ENCODE measurements around the gene GFRA3. TPM values are rescaled to one million over a fixed set of nuclear protein-coding genes. Genes with fewer than 3 reads are reported as not detected.

GFRA3 gene
- total and polyA plus RNA-seq, 8 donors: 0.47 to 2.6 (median 1.1) TPM

- Histone ChIP-seq H3K27ac (peak overlapping the region in 1 of 4 donors; percentile 4), H3K27me3 (no peaks in the 10 kb centered on the region), H3K4me1 (no peaks in the 10 kb centered on the region), H3K4me3 (peak overlapping the region in 3 of 4 donors; percentile 16 to 47 (median 37)), H3K36me3 (no peaks in the 10 kb centered on the region), H3K9me3 (no peaks in the 10 kb centered on the region)
- peak; percentile 70 to 91 (median 86) for ATAC-seq
- TF ChIP-seq, protein P1, sequence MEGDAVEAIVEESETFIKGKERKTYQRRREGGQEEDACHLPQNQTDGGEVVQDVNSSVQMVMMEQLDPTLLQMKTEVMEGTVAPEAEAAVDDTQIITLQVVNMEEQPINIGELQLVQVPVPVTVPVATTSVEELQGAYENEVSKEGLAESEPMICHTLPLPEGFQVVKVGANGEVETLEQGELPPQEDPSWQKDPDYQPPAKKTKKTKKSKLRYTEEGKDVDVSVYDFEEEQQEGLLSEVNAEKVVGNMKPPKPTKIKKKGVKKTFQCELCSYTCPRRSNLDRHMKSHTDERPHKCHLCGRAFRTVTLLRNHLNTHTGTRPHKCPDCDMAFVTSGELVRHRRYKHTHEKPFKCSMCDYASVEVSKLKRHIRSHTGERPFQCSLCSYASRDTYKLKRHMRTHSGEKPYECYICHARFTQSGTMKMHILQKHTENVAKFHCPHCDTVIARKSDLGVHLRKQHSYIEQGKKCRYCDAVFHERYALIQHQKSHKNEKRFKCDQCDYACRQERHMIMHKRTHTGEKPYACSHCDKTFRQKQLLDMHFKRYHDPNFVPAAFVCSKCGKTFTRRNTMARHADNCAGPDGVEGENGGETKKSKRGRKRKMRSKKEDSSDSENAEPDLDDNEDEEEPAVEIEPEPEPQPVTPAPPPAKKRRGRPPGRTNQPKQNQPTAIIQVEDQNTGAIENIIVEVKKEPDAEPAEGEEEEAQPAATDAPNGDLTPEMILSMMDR (IDR thresholded peaks at IDR 0.05): no peak
- no peak for FAIRE-seq
- intact Hi-C loops (cut with DNase I): no loop called here
- DNase-seq: peak; percentile 20 to 72 (median 40)
- 4 to 7% methylated on average over 61 to 67 of the region's 67 CpGs for WGBS, 2 donors
Measured at GRCh38 chr5:138241688-138242571, 32.5 kb downstream of the GFRA3 start.

GRCh38 chr5:138240650-138241385 is 33.6 kb downstream of the GFRA3 start:
- no peaks in the 10 kb centered on the region for H3K27me3 ChIP-seq
- H3K36me3 ChIP-seq: no peaks in the 10 kb centered on the region
- H3K9me3 ChIP-seq: no peaks in the 10 kb centered on the region
- DNase-seq: no peak
- WGBS, 2 donors: 68 to 78% methylated on average over 3 of the region's 3 CpGs
- H3K27ac ChIP-seq: no peak overlapping the region
- H3K4me1 ChIP-seq: no peaks in the 10 kb centered on the region
- no peak for ATAC-seq
- intact Hi-C loops (cut with DNase I): no loop called here
- no peak for FAIRE-seq
- H3K4me3 ChIP-seq: no peak overlapping the region
- TF ChIP-seq, protein P1 (IDR thresholded peaks at IDR 0.05): no peak

DNA sequence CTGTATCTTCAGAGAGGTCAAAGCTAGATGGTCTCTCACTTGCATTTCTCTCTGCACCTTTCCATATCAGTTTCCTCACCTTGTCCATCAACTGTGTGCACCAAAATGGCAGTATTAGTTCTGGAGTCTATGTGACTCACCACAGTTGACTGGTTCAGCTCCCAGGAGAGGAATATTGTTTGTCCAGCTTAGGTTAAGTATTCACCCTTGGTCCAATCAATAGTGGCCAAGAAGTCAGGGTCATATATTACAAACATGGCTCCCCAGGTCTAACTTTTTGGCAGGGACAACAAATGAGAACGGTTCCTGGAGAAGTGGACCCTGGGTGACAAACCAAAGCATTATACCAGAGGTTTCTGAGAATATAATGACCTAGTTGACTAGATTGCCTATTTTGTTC is 36.4 kb downstream of the GFRA3 start:
- WGBS, 2 donors: 28 to 50% methylated on average over 1 of the region's 1 CpG
- H3K27me3 ChIP-seq: no peaks in the 10 kb centered on the region
- no peaks in the 10 kb centered on the region for H3K36me3 ChIP-seq
- ATAC-seq: no peak
- H3K27ac ChIP-seq: no peak overlapping the region
- no peak for FAIRE-seq
- no peaks in the 10 kb centered on the region for H3K9me3 ChIP-seq
- intact Hi-C loops (cut with DNase I): no loop called here
- no peak for DNase-seq
- no peaks in the 10 kb centered on the region for H3K4me1 ChIP-seq
- TF ChIP-seq, protein P1 (IDR thresholded peaks at IDR 0.05): no peak
- no peak overlapping the region for H3K4me3 ChIP-seq

DNA sequence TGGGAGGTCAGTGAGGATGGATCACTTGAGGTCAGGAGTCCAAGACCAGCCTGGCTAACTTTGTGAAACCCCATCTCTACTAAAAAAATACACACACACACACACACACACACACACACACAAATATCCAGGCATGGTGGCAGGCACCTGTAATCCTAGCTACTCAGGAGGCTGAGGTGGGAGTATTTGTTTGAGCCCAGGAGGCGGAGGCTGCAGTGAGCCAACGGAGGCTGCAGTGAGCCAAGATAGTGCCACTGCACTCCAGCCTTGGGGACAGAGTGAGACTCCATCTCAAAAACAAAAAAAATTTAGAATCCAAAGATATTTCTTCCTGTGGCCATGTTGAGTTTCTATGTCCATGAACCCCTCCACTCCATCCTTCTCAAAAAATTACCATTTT is 39.8 kb downstream of the GFRA3 start:
- Histone ChIP-seq H3K27ac (no peak overlapping the region), H3K4me3 (no peak overlapping the region), H3K27me3 (no peaks in the 10 kb centered on the region), H3K36me3 (no peaks in the 10 kb centered on the region), H3K9me3 (no peaks in the 10 kb centered on the region), H3K4me1 (peaks cover 0 to 10% (median 5%) of the 10 kb centered on the region in 3 donors)
- ATAC-seq (no peak), DNase-seq (no peak), FAIRE-seq (no peak)
- TF ChIP-seq, protein P1 (IDR thresholded peaks at IDR 0.05): no peak
- 73 to 91% methylated on average over 2 of the region's 2 CpGs for WGBS, 2 donors
- intact Hi-C loops (cut with DNase I): no loop called here
